GM20431 (cell line): ENCODE measurements around the gene PM20D1.

Source experiments
- in situ Hi-C: fragments of 300-500 bp; cut with MseI, MboI; formaldehyde crosslinking; loops from one replicate; pipeline ENCODE4 v1.15.0; 2020; ENCODE audit warnings: low sequenced_read_pairs; ENCODE audit not compliant: unreplicated experiment

PM20D1 gene

DNA sequence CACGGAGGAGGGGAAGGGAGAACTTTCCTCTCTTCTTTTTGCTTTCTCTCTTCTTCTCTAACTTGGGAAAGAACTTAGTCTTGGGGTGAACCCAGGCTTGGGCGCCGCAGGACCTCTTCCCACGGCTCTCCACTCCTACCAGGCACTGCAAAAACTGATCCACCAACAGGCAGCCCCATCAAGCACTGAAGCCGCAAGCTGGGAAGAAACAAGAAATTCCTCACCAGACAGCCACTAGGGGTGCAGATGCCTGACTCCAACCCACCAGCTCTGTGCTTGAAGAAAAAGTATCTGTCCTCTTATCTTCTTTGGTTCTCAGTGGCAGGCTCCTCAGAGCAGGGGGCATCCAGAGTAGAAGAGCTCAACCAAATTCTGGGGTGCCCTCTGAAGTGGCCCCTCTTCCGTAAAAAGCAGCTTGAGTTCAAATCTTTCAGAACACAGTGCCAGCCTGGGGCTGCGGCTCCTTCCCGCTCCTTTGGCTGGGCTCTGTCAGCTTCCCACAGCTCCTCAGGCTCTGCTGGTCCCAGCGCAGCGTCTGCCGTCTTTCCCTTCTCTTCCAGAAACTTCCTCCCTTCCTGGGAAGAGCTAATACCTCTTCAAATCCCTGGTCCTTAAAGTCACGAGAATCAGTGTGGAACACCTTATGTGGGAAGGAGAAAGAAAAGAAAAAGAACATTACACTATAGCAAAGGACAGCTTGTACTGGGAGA lies 39.3 kb downstream of the PM20D1 start:
- in situ Hi-C loops, result no loop called here

GRCh38 chr1:205809942-205810345 lies 40.0 kb downstream of the PM20D1 start:
- in situ Hi-C loops, result no loop called here

DNA sequence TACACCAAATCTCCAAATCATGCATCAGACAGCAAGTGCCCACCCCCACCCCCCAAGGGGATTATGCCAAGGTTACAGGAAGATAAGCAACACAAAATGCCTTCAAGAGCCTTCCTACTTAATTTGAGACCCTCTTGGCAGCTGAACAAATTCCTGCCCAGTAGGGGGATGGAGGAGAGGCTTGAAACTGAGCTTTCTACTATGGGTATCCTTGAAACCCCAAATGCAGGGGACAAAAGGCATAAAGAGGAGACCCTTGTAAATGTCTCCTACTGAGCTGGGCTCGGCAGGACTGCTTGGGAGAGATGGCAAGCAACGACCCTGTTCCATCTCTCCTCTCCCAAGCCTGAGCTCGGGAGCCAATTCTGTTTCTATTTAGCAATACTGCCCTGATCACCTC lies 40.5 kb downstream of the PM20D1 start:
- in situ Hi-C loops, result no loop called here

GRCh38 chr1:205805082-205805711 lies 44.7 kb downstream of the PM20D1 start:
- in situ Hi-C loops, result no loop called here

DNA sequence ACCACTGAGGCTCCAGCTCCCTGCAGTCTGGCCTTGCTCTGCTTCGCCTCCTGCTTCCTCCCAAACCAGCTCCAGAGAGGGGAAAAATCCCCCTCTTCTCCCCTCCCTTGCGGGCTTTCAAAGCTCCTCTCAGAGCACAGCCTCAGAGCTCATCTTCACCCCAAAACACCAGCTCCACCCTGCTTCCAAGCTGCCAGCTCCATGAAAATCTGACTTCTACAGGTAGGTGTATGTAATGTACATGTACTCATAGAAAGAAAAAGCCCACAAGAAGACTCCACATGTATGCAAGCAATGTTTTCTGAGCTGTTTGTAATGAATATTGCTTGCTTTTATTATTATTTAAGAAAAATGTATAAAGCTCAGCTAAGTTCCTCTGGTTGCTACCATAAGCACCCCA lies 45.3 kb downstream of the PM20D1 start:
- in situ Hi-C loops, result no loop called here

DNA sequence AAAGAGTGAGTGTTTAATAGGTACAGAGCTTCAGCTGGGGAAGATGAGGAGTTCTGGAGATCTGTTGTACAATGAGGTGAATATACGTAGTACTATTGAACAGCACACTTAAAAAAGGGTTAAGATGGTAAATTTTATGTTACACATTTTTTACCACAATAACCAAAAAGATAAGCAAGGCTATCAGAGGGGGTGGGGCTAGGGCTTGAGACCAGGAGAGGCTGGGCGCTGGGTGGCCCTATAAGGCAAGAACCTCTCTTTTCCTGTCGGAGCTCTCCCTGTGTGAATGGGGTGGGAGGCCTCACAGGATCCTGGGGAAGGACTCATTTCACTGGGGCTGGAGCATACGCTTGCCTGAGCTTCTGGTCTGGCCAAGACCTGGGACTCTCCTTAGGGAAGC lies 45.9 kb downstream of the PM20D1 start:
- in situ Hi-C loops, result no loop called here

GRCh38 chr1:205802060-205802459 lies 47.9 kb downstream of the PM20D1 start:
- in situ Hi-C loops, result no loop called here

DNA sequence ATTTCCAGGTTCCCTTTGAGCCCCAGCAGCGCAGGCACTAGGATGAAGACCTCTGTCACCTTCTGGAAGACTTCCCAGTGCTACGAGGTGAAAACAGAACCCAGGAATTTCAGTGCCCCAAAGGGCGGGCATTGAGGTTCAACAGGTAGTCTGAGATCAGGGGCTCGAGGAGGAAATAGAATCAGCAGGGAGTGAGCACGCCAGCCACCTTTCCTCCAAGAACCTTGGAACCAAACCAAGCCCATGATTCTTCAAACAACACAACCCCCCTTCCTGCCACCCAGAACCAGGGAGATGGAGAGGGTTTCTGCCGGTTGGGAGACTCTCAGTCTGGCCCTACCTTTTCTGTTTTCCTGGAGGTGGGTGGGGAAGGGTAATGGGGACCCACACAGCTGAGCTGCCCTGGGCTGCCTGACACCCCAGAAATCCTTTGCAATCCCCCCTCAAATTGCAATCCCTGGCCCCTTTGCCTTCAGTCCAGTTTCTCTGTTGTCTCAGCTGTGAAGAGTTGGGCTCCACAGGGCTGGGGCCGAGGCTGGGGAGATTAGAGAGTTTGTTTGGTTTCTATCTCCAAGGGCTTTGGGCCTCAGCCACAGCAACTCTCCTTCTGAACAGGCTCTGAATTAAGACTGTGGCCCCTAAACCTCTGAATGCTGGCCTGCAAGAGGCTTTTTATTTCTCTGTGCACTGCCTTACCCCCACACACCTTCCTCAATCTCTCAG lies 48.8 kb downstream of the PM20D1 start:
- in situ Hi-C loops, result no loop called here

DNA sequence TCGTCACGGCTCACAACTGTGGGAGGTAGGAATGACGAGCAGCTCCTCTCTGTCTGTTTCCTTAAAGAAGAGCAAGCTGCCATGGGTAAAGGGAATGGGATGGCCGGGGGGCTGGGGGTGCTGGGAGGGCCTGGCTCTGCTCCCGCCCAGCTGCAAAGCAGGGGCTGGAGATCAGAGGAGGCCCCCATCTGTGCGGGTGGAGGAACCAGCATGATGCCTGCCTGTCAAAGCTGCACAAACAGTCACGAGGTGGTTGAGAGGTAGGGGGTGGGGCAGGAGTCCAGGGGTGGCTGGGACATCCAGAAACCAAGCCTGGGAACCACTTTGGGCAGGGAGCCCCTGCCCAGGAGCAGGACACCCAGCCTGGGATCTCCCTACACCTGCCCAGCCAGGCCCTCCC lies 49.5 kb downstream of the PM20D1 start:
- in situ Hi-C loops, result no loop called here

DNA sequence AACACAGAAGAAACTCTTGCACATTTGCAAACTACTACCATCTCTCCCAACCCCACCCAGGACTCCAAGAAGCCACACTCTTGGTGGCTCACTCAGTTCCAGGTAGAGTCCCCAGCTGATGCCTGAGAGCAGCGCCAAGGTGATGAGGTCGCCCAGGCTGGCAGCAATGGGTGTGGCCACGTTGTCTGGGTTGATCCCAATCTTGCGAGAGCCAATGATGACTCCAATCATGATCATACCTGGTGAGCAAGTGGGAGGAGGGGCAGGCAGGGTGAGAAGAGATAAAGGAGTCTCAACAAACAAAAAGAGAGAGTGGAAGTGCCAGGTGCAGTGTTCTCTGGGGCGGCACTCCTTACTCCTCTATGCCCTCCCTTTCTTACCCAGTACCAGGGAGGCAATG lies 51.4 kb downstream of the PM20D1 start:
- in situ Hi-C loops, result loop anchor here (25.0 kb wide), 1 partner anchor 314 kb away; the partner anchor contains the start of gene AVPR1B

DNA sequence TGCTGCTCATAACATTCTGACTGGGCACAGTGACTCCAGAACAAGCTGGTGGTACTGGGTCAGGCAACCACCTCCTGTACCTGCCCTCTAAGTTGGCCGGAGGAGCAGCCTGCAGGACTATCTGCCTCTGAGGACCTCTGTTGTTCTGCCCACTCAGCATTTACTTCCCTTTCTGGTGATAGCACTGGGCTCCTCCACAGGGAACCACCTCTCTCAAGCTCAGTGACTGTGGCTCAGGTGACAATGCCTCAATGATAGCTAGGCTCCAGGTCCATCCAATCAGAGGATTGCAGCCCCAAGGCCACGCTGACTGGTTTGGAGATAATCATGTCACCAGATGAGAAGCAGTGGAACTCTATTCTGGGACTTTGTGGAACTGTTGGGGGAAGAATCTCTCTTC lies 52.8 kb downstream of the PM20D1 start:
- in situ Hi-C loops, result loop anchor here (25.0 kb wide), 1 partner anchor 315 kb away; the partner anchor contains the start of gene AVPR1B

DNA sequence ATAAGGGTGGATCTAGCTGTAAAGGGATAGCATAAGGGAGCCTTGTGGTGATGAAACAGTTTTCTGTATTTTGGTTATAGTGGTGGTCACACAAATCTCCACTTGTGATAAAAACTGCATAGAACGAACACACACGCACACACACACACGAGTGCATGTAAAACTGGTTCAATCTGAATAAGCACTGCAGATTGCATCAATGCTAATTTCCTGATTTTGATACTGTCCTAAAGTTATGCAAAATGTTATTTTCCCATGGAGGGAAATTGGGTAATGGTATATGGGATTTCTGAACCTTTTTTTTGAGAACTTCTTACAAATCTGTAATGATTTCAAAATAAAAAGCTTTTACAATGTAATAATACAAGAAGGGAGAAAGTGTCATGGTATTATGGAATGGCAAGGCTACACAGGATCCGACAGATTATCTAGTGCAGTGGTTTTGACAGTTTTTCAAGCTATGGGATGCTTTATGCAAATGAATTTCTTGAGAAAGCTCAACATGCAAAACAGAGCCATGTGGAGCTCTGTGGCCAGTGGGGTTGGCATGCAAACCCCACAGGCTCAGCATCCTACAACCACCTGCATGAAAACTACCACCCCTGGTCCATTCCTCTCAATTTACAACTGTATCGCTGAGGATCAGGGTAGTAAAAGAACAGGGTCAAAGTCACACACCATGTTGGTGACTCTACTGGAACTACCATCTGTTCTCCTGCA lies 55.8 kb downstream of the PM20D1 start:
- in situ Hi-C loops, result loop anchor here (25.0 kb wide), 1 partner anchor 318 kb away; the partner anchor contains the start of gene AVPR1B

DNA sequence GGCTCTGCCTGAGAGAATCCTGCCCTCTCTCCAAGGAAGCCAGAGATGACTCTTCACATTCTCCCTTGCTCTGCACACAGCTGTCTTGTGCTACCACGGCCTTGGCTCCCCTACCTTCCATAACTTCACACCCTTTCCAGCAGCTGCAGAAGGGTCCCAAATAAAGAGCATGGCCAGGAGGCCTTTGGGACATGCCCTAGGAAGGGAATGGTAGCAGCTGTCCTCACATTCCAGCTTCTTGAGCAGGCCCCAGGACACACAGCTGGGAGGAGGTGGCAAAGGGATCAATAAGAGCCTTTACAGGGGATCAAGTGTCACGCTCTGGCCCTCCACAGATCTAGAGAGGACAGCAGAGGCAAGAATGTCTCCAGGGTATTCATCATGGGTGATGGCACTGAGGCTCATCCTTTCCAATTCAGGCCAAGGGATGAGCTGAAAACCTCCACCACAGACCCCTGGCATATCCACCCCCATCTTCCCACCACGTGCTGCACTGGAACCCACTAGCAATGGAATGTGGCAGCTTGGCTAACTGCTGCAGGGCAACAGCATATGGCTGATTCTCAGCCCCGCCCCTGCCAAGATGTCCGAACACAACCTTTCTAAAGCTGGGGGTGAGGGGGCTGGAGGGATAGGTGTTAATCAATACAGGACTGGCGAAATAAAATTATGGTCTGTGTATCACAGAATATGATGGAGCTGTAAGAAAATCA lies 56.8 kb downstream of the PM20D1 start:
- in situ Hi-C loops, result loop anchor here (25.0 kb wide), 1 partner anchor 319 kb away; the partner anchor contains the start of gene AVPR1B

DNA sequence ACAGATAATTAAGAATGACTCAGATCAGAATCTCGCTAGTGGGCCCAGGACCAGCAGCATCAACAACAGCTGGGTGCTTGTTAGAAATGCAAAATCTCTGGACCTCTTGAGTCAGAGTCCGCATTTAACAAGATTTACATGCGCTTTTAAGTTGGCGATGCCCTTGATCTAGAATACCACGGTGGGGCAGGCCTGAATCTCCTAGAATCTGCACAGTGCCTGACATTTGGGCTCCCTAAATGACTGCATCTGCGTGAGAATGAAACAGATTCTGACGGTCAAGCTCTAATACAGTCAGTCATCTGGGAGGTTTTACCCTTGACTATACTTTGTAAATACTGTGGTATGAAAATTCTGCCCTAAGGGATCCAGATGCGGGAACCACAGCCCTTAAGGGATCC lies 57.5 kb downstream of the PM20D1 start:
- in situ Hi-C loops, result loop anchor here (25.0 kb wide), 1 partner anchor 320 kb away; the partner anchor contains the start of gene AVPR1B

GRCh38 chr1:205791568-205792180 lies 58.3 kb downstream of the PM20D1 start:
- in situ Hi-C loops, result loop anchor here (25.0 kb wide), 1 partner anchor 321 kb away; the partner anchor contains the start of gene AVPR1B

DNA sequence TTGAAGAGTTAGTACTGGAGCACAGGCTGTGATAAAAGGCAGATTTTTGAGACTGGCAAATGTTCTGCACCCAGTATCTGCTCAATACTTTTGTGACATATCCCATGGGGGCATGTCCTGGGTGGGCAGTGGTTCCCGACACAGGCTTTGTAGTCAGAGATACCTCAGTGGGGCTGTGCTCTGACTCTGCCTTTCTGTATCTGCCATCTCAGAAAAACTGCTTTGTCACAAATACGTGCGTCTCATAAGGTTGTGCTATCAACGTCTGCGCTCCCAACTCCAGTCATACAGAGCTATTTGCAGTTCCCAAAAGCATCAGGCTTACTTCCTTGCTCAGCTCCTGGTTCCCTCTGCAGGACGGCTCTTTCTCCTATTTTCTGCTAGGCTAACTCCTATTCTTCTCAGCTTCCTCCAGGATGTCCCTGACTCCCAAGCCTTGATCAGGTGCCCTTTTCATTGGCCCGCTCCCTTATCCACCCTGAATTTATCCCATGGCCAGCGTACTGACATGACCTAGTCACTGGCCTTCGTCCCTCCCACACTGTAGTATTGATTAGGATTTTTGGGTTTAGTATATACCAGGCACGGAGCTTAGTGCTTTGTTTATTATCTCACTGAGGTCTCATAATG lies 62.5 kb downstream of the PM20D1 start:
- in situ Hi-C loops, result loop anchor here (25.0 kb wide), 1 partner anchor 325 kb away; the partner anchor contains the start of gene AVPR1B

DNA sequence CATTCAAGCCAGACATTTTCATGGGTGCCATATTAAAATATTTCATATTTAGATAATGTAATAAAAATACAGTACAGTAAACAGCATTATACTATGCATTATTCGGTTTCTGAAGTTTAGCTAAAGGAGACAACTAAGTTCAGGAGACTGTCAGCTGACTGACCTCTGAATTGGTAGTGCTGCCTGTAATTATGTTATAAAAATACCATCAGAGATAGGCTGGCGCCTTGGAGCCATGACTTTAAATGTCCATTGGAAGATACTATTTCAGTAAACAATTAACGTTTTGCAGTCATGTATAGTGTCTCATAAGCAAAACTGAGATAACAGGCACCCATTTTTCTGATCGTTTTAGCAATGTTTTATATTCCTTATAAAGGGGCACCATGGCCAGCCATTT lies 63.3 kb downstream of the PM20D1 start:
- in situ Hi-C loops, result loop anchor here (25.0 kb wide), 1 partner anchor 326 kb away; the partner anchor contains the start of gene AVPR1B

DNA sequence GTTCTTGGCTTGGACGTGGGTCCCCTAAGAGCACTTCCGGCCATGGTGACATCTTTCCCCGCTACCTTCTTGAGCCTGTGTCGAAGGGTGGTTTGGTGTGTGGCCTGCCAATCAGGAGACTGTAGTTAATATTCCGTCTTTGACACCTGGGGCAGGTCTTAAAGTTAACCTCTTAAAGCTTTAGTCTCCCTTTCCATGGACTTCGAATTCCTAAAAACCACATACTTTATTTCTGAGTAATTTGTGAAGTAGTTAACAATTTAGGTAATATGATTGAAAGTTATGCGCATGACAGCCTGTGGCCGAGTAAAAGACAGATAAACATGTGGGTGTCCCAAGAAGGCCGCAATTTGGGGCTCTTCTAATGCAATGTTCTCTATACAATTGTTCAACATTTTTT lies 64.5 kb downstream of the PM20D1 start:
- in situ Hi-C loops, result loop anchor here (25.0 kb wide), 1 partner anchor 327 kb away; the partner anchor contains the start of gene AVPR1B
